NCI-H510A treated with DMSO at 0.1 percent for 48 hours (cell line): ENCODE results near the gene IL15RA.
"Not testable (repeated sequence)": the region's sequence is repeated elsewhere in the genome, so short reads cannot be mapped to it uniquely, and the experiment has no call there.

Experiments used
- DNase-seq: peaks from one replicate; lab custom pipeline; 2025; lab: John Stamatoyannopoulos, UW

The IL15RA gene

DNA sequence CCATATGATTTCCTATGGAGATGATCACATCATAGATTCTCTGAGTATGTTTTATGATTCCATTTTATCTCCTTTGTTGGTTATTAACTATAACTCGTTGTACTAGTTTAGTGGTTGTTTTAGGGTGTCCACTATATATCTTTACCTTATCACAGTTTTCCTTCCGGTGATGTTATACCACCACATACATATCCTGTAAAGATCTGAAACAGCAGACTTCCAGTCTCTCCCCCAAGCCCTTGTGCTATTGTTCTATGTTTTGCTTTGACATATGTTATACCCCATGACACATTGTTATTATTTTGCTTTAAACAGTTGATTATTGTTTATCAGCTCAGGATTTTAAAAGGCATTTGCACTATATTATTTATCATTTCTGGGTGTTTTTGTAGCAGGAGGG lies 7.3 kb downstream of the IL15RA start:
- no peak for DNase-seq

DNA sequence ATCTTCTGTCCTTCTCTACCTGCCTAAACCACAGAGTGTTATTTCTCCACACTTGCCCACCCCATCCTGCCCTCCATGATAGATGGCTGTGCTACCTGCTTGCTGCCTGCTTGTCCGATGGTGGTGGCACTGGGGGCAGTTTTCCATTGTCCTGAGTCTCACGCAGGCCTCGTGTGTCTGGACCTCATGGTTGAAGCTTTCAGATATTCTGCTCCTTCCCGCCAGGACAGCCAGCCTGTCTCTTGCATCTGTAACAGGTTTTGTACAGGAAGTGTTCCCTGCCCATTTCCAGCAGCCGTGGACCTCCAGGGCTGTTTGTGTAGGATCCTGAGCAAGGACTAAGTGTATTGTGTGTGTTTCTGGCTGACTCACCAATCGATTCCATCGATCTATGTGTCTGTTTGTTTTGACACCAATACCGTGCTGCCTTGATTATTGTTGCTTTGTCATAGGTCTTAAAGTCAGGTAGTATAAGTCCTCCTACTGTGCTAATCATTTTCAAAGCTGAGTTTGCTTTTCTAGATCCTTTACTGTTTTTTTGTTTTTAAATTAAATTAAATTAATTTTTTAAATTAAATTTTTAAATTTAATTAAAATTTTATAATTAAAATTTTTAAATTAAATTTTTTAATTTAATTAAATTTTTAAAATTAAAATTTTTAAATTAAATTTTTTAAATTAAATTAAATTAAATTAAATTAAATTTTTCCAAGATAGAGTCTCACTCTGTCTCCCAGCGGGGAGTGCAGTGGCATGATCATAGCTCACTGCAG lies 8.5 kb downstream of the IL15RA start:
- DNase-seq, result no peak

DNA sequence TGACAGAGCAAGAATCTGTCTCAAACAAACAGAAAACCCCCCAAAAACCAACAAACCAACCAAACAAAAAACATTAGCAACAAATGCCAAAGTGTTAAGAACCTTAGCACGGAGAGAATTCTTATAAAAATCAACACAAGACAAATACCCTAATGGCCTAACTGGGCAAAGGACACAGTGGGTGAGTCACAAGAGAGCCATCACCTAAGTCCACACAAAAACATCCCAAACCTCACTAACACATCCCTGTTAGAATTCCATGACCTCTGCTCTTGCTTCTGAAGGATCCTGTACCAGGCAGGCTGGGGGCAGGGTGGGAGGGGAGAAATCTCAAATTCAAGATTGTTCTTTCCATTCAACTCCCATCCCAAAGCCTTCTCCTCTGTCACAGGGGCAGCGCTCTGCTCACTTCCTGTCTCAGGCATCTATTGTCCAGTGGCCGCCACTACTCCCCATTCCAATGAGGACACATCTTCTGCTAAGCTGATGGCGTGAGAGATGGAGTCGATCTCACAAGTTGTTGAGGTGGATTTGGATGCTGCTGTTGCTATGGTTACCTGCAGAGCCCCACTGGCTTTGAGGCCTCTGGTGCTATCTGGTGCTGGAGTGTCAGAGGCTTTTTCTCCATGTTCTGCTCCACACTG lies 9.2 kb downstream of the IL15RA start:
- DNase-seq, result no peak

DNA sequence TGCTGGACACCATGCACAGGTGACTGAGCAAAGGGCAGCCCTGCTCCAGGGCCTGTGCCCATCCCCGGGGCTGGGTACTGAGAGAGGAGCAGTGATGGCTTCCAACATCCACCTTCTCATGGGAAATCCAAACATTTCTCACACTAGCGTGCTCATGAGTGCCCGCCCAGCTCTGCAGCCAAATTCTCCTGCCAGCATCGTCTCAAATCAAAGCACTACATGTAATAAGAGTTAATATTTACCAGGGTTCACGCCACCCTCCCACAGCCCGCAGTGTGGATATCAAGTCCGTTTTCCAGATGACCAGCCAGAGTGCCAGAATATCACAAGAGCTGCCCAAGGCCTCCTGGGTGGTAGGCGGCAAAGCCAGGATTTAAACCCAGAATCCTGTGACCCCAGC lies 12.1 kb downstream of the IL15RA start:
- DNase-seq, result no peak

DNA sequence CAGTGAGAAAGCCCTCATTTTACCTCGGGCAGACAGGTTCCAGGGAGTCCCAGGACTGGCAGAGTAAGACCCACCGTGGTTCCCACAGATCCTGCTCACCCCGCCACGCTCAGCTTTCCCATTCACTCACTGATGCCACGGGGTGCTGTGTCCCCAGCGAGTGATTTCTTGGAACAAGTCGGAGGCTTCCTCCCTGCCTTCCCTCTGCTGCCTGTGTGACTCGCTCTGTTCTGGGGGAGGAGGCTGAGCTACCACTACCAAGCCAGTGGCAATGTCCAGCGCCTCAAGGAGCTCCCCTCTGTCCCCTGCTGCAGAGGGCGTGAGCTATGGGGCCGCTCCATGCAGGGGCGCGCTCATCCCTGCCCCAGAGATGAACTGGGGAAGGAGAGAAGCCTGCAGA lies 12.6 kb downstream of the IL15RA start:
- no peak for DNase-seq

- no peak for DNase-seq
These were observed 13.8 kb downstream of the IL15RA start for GRCh38 chr10:5963591-5963990.

DNA sequence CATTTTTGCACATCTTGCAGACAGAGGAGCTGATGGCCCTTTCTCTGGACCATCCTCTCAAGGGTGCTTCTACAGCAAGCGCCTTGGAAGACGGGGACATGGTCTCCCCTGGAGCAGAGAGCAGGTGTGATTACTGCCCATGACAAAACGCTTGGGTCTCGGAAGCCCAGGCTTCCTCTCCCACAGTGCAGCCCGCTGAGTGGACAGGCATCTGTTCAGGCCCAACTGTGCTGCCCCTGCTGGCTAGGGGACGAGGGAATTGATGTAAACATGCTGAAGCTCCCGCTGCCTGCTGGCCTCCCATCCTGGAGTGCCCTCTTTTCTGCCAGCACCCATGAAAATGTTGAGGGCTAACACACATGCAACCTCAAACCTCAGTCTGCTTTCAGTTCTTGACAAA lies 14.3 kb downstream of the IL15RA start:
- no peak for DNase-seq

GRCh38 chr10:5962358-5962940 lies 14.9 kb downstream of the IL15RA start:
- not testable (repeated sequence) for DNase-seq

DNA sequence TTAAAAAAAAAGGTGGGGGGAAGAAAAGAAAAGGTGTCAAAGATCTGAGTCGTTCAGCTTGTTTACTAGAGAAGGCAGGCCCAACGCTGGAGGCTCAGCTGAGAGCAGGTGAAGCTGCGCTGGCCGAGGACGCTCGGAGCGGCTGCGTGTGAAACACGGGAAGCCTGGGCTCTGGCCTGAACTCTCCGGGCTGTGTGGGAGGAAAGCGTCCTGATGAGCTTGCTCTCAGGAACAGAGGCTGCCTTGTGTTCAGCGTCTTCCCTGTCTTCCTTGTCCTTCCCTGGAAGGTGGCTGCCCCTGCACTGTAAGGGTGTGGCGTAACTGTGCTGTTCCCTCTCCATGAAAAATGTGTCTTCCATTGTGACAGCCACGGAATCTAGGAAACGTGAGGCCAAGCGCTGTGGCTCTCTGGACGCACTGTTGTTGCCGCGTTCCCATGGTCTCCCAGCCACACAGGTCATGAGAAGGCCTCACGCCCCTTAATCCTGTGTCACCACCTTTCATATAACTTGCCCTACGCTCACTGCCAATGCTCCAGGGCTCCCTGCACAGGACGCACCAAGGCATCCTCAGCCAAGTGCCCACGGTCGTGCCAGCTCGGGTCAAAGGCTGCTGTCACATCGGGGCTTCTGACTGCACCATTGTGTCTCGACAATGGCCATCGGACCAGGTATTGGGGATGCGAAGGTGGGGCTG lies 15.8 kb downstream of the IL15RA start:
- no peak for DNase-seq

DNA sequence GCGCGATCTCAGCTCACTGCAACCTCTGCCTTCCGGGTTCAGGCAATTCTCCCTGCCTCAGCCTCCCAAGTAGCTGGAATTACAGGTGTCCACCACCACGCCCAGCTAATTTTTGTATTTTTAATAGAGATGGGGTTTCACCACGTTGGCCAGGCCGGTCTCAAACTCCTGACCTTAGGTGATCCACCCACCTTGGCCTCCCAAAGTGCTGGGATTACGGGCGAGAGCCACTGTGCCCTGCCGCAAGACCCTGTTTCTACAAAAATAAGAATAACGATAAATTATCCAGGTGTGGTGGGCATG lies 16.4 kb downstream of the IL15RA start:
- not testable (repeated sequence) for DNase-seq

- DNase-seq, result no peak
These were observed 17.0 kb downstream of the IL15RA start for GRCh38 chr10:5960070-5960972.

DNA sequence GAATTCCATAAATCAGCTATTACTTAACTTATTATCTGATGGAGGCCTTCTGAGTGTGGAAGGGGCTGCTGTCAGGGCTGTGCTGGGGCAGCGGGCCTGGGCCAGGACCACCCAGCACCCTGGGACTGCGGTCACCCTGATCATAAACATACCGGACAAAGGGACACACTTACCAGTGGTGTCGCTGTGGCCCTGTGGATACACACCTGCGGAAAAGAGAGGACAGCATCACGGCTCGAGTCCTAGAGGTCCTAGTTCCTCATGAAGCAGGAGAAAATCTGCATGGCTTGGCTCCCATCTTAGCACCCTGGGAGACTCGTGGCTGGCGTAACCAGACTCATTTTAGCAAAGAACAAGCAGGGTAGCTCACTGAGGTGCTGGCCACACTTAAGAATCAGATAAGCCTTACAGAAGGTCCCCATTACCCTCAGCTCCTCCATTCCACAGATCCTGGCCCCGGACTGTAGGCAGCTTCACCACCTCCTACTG lies 17.7 kb downstream of the IL15RA start:
- no peak for DNase-seq

DNA sequence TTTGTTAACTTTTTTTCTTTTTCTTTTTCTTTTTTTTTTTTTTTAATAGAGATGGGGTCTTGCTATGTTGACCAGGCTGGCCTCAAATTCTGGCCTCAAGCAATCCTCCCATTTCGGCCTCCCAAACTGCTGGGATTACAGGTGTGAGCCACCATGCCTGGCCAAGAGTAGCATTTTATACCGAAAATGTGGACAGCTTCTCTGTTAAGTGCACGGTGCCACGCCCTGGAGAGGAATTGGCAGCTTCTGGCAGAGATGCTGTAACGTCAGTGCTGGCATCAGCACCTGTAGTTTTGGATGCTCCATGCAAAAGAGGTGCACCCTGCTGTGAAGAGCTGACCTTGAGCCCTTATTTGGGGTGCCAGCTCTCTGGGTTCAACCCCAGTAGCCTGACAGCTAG lies 18.2 kb downstream of the IL15RA start:
- no peak for DNase-seq

GRCh38 chr10:5958675-5959074 lies 18.7 kb downstream of the IL15RA start:
- DNase-seq, result no peak

DNA sequence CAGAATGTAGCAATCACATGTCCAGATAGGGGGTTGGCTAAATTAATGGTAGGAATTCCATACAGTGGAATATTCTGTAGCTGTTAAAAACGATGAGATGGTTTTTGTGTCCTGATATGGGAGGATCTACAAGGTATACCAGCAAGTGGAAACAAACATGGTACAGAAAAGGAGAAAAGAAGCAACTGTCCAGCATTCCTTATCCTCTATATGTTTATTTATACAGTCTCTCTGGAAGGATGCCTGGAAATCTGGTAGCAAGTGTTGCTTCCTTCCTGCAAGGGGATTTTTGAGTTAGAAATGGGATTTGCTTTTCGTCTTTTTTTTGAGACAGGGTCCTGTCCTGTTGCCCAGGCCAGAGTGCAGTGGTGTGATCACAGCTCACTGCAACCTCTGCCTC lies 19.3 kb downstream of the IL15RA start:
- no peak for DNase-seq

DNA sequence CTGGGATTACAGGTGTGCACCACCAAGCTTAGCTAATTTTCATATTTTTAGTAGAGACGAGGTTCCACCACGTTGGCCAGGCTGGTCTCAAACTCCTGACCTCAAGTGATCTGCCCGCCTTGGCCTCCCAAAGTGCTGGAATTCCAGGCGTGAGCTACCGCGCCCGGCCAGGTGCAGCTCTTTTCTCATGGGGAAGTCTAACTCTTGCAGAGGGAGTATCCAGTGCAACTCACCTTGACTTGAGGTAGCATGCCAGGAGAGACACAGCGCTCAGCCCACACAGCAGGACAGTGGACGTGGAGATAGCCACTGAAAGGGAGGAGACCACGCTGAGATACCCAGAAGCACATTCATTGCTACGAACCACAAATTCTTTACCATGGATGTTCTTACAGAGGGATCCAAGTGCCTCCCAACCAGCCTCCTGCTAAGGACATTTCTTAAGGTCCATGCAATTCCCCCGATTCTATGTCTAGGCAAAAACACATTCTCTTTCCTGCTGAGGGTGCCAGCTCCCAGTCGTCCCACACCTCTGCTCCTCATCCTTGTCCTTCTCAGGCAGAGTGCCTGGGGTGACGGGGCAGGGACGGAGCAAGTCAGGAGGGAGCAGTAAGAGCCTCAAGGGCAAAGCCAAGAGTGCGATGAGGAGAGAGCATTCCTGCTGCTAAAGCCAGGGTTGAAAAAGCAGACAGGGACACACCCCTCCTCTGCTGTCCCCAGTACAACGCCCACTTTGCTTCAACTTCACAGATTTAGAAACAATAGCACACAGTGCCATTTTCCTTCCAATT lies 21.0 kb downstream of the IL15RA start:
- DNase-seq, result no peak

GRCh38 chr10:5953676-5954075 lies 23.7 kb downstream of the IL15RA start:
- DNase-seq, result no peak

DNA sequence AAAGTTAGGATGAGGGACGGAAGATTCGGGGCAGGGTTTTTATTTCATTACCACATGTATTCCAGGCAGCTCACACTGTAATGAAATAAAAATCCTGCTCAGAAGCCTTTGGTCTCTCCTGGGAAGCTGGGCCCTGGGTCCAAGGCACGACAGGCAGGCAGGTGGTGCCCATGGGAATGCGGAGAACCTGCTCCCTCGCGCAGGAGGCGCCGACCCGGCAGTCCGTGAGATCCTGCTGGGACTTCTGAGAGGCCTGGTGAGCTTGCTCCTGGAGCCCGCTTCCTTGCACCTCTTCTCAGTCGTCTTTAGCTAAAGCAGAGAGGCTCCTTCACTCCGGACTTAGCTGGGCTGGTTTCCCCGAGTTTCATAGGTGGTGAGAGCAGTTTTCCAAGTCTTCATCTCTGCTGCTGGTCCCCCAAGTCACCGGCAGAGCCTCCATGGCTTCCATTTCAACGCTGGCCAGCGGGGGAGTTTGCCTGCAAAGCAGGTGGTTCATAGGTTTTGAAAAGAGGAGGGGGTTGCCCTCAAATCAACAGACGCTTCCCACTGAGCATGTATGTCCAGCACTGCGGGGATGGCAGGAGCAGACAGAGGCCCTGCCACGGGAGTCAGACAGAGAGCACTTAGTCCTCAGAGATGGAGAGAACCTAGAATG lies 24.5 kb downstream of the IL15RA start:
- no peak for DNase-seq

DNA sequence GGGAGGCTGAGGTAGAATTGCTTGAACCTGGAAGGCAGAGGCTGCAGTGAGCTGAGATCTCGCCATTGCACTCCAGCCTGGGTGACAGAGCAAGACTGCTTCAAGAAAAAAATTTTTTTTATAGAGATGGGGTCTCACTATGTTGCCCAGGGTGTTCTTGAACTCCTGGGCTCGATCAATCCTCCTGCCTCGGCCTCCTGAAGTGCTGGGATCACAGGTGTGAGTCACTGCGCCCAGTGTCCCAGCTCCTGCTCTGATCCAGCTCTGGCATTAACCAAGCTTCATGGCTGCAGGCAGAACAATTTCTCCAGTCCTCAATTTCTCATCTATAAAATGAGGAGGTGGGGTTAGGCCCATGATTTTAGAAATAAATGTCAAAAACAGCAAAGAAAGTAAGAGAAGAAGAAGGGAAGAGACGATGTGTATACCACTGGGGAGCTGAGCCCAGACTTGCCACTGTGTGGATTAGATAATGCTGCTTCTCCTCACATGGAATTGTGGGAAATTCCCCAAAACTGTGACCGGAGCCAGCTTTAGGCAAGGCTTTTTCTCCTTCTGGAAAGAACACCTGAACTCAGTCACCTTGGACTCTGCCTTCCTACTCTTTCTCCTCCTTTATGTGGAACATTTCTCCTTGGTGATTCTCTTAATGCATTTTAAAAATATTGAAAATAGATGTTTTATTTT lies 25.5 kb downstream of the IL15RA start:
- DNase-seq, result no peak

DNA sequence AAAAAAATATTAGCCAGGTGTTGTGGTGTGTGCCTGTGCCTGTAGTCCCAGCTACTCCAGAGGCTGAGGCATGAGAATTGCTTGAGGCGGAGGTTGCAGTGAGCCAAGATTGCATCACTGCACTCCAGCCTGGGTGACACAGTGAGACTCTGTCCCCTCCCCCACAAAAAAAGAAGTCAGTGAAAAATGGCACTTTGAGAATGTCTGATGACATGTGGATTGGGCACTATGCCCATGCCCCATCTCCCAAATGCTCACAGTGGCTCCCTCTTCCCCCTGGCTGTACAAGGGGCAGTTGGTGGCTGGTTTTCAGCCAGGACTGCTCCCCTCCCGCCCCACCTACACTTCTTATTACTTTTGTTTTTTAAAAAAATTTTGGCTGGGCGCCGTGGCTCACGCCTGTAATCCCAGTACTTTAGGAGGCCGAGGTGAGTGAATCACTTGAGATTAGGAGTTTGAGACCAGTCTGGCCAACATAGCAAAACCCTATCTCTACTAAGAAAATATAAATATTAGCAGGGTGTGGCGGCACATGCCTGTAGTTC lies 26.1 kb downstream of the IL15RA start:
- DNase-seq, result no peak
